OCI-LY7 (cell line): ENCODE measurements around the gene FBXO31. TPM values are rescaled to one million over a fixed set of nuclear protein-coding genes. Genes with fewer than 3 reads are reported as not detected.

Experiments
- BruUV-seq: library from RNA; stranded (reverse); fragments of 400-500 nt; replicated peaks from 2 replicates; lab custom pipeline; 2021; lab: Mats Ljungman, UMichigan
- CTCF ChIA-PET: fragments of 300-600 bp; sonication (Branson Sonifier 250); formaldehyde crosslinking; loops from one replicate; lab custom pipeline; 2022; ENCODE audit warnings: antibody characterized with exemption; ENCODE audit not compliant: unreplicated experiment; lab: Charles Lee
- POLR2A ChIA-PET: fragments of 300-600 bp; sonication (Branson Sonifier 250); formaldehyde crosslinking; loops from one replicate; lab custom pipeline; 2022; ENCODE audit warnings: antibody characterized with exemption; lab: Charles Lee
- DNase-seq: peaks from one replicate; pipeline ENCODE4 v3.0.0-alpha.2; 2015; ENCODE audit warnings: low spot score
- H2AFZ ChIP-seq: fragments of 200-600 bp; sonication (generic), shearing (Covaris generic); 2 replicates; pipeline ENCODE4 v1.6.1; 2014; ENCODE audit warnings: mild to moderate bottlenecking, antibody characterized with exemption, low read length, moderate library complexity
- H3K27ac ChIP-seq: fragments of 200-600 bp; sonication (generic); 2 replicates; pipeline ENCODE4 v1.5.1; 2014; ENCODE audit warnings: mixed run types, low read depth, mild to moderate bottlenecking, moderate library complexity, low read length, inconsistent platforms; ENCODE audit not compliant: poor library complexity, severe bottlenecking
- H3K36me3 ChIP-seq: fragments of 200-600 bp; sonication (generic); 2 replicates; pipeline ENCODE4 v1.6.1; 2014; ENCODE audit warnings: mild to moderate bottlenecking, antibody characterized with exemption, low read length, moderate library complexity, mixed read lengths; ENCODE audit not compliant: insufficient read depth
- H3K4me1 ChIP-seq: fragments of 200-600 bp; sonication (generic); 2 replicates; pipeline ENCODE4 v1.5.1; 2014; ENCODE audit warnings: mild to moderate bottlenecking, low read length; ENCODE audit not compliant: insufficient read depth, poor library complexity, severe bottlenecking
- H3K4me2 ChIP-seq: fragments of 200-600 bp; sonication (generic); 2 replicates; pipeline ENCODE4 v1.6.1; 2014; ENCODE audit warnings: mild to moderate bottlenecking, low read length
- H3K4me3 ChIP-seq: fragments of 200-600 bp; sonication (generic); 2 replicates; pipeline ENCODE4 v1.5.1; 2014; ENCODE audit warnings: mild to moderate bottlenecking, low read depth, low read length; ENCODE audit not compliant: poor library complexity, severe bottlenecking
- H3K79me2 ChIP-seq: fragments of 200-600 bp; sonication (generic); 2 replicates; pipeline ENCODE4 v1.6.1; 2016; ENCODE audit warnings: low read depth, mild to moderate bottlenecking, low read length, moderate library complexity, mixed read lengths; ENCODE audit not compliant: insufficient read depth
- H3K9me2 ChIP-seq: fragments of 200-600 bp; sonication (generic); 2 replicates; pipeline ENCODE4 v1.6.1; 2016; ENCODE audit warnings: mild to moderate bottlenecking, low read length, mixed read lengths; ENCODE audit not compliant: insufficient read depth
- H3K9me3 ChIP-seq: fragments of 200-600 bp; sonication (generic); 2 replicates; pipeline ENCODE4 v1.6.1; 2014; ENCODE audit warnings: mild to moderate bottlenecking, mixed run types, low read length, mixed read lengths
- H4K20me1 ChIP-seq: fragments of 200-600 bp; sonication (generic); 2 replicates; pipeline ENCODE4 v1.6.1; 2014; ENCODE audit warnings: mild to moderate bottlenecking, antibody characterized with exemption, low read length, moderate library complexity, mixed read lengths; ENCODE audit not compliant: insufficient read depth
- EZH2phosphoT487 ChIP-seq: fragments of 200-600 bp; sonication (generic); IDR thresholded peaks from 2 replicates; pipeline ENCODE4 v1.6.1; 2018; ENCODE audit warnings: low read depth, borderline replicate concordance, mild to moderate bottlenecking, mixed run types, antibody characterized with exemption, low read length, moderate library complexity, mixed read lengths
- intact Hi-C: fragments of 100-400 bp; cut with micrococcal nuclease; formaldehyde crosslinking; loops from one replicate; pipeline ENCODE4 v1.10.0; 2022; ENCODE audit not compliant: unreplicated experiment
- total RNA-seq, 2 experiments: library from RNA; depleted of rRNA in 1 of 2; stranded (reverse); fragments of >200 nt in 1 of 2; shearing (Covaris generic) in 1 of 2; gene quantifications; 2 replicates each; pipeline ENCODE4 v1.2.3, GENCODE V29; 2014 to 2022
- TF ChIP-seq, protein P1 (sequence below): fragments of 200-600 bp; sonication (generic); conservative IDR thresholded peaks from 2 replicates; pipeline ENCODE4 v1.5.1; 2014; ENCODE audit warnings: mild to moderate bottlenecking, antibody characterized with exemption, low read length, moderate library complexity, mixed read lengths

FBXO31 gene
- total RNA-seq, 2 experiments from 2014 or later: 26.0 to 32.4 TPM

DNA sequence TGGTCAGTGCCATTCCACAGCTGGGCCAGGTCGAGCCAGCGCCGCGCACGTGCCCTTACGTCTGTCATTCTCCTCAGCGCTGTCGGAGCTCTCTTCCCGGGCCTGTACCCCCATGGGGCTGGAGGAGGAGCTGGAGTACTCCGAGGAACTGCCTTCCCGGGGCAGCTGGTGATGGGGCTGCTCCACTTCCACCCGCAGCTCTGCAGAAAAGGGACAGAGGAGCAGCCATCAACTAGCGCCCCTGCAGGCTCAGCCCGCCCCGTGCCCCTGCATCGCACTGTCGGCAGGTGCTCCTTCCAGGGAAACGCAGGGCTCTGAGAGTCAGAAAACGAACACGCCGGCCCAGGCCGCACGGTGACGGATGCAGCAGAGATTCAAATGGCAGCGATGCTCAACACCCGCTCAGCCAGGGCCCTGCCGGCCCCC, 29.4 kb upstream of the FBXO31 start:
- POLR2A ChIA-PET: no interaction called here
- Histone ChIP-seq H4K20me1 (no peaks in the 10 kb centered on the region; the same call in 1 of the 2 replicates), H3K9me2 (no peaks in the 10 kb centered on the region), H3K79me2 (no peaks in the 10 kb centered on the region), H2AFZ (no peak overlapping the region), H3K36me3 (peaks cover 33% of the 10 kb centered on the region), H3K27ac (no peak overlapping the region), H3K4me1 (no peaks in the 10 kb centered on the region), H3K4me2 (no peak overlapping the region), H3K4me3 (no peak overlapping the region), H3K9me3 (no peaks in the 10 kb centered on the region)
- DNase-seq: no peak
- TF ChIP-seq, protein P1, sequence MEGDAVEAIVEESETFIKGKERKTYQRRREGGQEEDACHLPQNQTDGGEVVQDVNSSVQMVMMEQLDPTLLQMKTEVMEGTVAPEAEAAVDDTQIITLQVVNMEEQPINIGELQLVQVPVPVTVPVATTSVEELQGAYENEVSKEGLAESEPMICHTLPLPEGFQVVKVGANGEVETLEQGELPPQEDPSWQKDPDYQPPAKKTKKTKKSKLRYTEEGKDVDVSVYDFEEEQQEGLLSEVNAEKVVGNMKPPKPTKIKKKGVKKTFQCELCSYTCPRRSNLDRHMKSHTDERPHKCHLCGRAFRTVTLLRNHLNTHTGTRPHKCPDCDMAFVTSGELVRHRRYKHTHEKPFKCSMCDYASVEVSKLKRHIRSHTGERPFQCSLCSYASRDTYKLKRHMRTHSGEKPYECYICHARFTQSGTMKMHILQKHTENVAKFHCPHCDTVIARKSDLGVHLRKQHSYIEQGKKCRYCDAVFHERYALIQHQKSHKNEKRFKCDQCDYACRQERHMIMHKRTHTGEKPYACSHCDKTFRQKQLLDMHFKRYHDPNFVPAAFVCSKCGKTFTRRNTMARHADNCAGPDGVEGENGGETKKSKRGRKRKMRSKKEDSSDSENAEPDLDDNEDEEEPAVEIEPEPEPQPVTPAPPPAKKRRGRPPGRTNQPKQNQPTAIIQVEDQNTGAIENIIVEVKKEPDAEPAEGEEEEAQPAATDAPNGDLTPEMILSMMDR: no peak
- no peak for TF ChIP-seq EZH2phosphoT487
- no TSS peak for BruUV-seq
- CTCF ChIA-PET: no interaction called here
- intact Hi-C loops: no loop called here

DNA sequence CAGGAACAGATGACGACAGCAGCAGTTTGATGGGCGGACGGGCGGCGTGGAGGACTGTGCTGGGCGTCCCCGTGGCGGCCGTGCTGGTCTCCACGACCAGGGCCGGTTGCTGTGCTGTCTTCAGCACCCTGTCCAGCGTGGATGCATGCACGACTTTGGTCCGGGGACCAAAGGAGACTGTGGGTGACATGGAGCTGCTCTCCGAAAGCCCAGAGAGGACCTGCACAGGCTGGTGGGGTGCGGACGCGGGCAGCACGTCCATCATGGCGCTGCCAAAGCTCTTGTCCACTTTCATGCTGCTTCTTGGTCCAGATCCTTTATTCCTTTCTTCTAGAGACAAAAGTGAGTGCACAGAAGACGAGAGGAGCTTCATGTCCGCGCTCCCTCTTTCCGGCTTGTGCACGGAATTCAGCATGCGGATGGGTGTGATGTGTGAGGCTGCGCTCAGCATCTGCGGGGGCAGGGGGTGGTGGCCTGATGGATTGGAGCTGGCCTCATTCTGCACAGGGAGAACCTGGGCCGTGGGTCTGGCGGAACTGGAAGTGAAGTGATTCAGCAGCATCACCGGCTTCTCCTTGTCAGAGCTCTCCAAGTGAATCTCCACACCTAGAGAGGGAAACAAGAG, 28.9 kb upstream of the FBXO31 start:
- H2AFZ ChIP-seq: no peak overlapping the region
- POLR2A ChIA-PET: no interaction called here
- no peak for TF ChIP-seq EZH2phosphoT487
- TF ChIP-seq, protein P1: no peak
- H3K4me3 ChIP-seq: no peak overlapping the region
- H3K9me3 ChIP-seq: no peaks in the 10 kb centered on the region
- H3K79me2 ChIP-seq: no peaks in the 10 kb centered on the region
- no peaks in the 10 kb centered on the region for H3K4me1 ChIP-seq
- DNase-seq: no peak
- H3K9me2 ChIP-seq: no peaks in the 10 kb centered on the region
- H3K27ac ChIP-seq: no peak overlapping the region
- peaks cover 35% of the 10 kb centered on the region for H3K36me3 ChIP-seq
- CTCF ChIA-PET: no interaction called here
- H4K20me1 ChIP-seq: no peaks in the 10 kb centered on the region; the same call in 1 of the 2 replicates
- BruUV-seq: no TSS peak
- intact Hi-C loops: no loop called here
- no peak overlapping the region for H3K4me2 ChIP-seq

DNA sequence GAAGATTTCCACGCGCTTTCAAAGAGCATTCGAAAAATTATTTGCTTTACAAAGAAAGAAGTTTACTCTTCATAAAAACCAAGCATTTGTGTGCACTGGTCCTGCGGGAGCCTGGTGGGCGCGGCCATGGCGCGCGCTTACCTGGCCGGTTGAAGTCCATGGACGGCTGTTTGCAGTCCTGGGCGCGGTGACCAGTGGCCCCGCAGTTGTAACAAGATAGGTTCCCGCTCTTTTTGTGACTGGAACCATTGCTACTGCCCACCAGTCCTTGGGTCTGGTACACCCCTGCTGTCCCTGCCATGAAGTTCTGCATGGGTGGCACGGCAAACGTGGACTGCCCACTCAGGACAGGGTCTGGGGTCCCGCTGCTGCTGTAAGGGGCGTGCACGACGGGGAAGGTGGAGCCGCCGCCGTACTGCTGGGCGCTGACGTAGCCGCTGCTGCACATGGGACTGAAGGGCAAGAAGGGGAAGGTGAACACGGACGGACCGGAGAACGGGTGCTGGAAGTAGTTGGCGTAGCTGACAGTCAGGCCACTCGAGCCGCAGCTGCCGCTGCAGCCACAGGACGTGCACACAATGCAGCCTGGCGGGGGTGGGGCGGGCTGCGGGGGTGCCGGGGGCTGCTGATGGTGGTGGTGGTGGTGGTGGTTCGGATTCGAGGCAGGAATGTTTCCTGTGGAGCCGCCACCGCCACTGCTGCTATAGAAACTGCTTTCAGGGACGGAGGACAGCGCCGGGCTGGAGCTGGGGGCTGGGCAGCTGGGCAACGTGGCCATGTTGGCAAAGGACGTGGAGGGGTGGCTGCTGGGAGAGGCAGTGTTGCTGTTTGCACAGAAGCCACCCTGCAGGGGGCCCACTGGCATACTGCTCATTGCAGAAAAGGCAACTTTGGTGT, 28.0 kb upstream of the FBXO31 start:
- H3K36me3 ChIP-seq: peaks cover 31% of the 10 kb centered on the region
- TF ChIP-seq, protein P1: no peak
- TF ChIP-seq EZH2phosphoT487: no peak
- DNase-seq: no peak
- ChIA-PET CTCF (no interaction called here), POLR2A (no interaction called here)
- BruUV-seq: no TSS peak
- no peaks in the 10 kb centered on the region for H3K4me1 ChIP-seq
- H3K4me2 ChIP-seq: no peak overlapping the region
- H2AFZ ChIP-seq: no peak overlapping the region
- intact Hi-C loops: no loop called here
- H3K79me2 ChIP-seq: no peaks in the 10 kb centered on the region
- H3K4me3 ChIP-seq: no peak overlapping the region
- no peaks in the 10 kb centered on the region; the same call in 1 of the 2 replicates for H4K20me1 ChIP-seq
- H3K9me2 ChIP-seq: no peaks in the 10 kb centered on the region
- H3K27ac ChIP-seq: no peak overlapping the region
- no peaks in the 10 kb centered on the region for H3K9me3 ChIP-seq
